GOT3 (cell line): Measurements from ENCODE around the gene CFAP92.
A peak's percentile ranks its signal among the peaks of the same experiment; 100 is the strongest.

Experiments used
- DNase-seq: peaks from one replicate; lab custom pipeline; 2025; ENCODE audit warnings: mixed read lengths; lab: John Stamatoyannopoulos, UW

The CFAP92 gene

GRCh38 chr3:128864849-128865804 is 128.7 kb downstream of the CFAP92 start:
- peak; percentile 38 for DNase-seq

GRCh38 chr3:128864351-128864811 is 129.5 kb downstream of the CFAP92 start:
- DNase-seq = no peak

- no peak for DNase-seq
Observed at GRCh38 chr3:128863560-128863959, 130.3 kb downstream of the CFAP92 start.

GRCh38 chr3:128861491-128861890 is 132.4 kb downstream of the CFAP92 start:
- no peak for DNase-seq
